HG03521 (cell line): Measurements from ENCODE around the gene FUT3.
A peak's percentile ranks its signal among the peaks of the same experiment; 100 is the strongest.

Experiments used
- ATAC-seq: cut with Tn5 transposase; IDR thresholded peaks from one replicate; pipeline ENCODE4 v1.9.1; 2021; ENCODE audit warnings: mild to moderate bottlenecking, moderate library complexity; ENCODE audit not compliant: unreplicated experiment

Gene FUT3

DNA sequence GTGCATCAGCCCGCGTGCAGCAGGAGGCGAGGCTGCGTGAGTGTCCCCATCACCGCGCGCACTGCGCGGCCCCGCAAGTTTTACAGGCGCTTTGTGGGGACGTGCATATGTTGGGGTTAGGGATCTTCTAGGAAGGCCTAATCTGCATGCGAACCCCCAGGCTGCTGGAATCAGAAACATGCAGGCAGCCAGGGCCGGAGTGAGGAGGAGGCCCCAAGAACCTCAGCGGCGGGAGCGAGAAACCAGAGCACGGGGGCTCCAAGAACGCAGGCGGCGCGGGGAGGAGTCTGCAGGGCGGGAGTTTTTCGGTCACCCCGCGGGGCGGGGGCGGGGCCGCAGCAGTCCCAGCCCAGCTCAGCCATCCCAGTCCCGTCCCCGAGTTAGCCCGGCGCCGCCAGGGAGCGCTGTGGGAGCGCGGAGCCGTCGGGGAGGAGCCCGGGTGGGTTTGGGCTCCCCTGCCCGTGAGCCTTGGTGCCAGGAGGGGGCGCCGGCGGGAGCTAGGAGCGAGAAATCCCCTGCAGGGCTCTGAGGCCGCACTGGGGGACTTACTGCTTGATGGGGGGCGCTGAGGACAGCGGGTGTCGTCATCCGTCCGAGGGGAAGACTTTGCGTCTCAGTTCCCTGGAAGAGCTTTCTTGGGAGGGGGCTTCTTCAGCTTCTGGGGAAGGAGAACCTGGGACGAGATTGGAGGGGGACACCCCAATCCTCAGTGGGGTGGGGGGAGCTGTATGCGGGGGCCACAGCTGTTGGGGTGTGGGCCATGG is 47.3 kb downstream of the FUT3 start:
- peak; percentile 61 for ATAC-seq

GRCh38 chr19:5803441-5803751 is 47.9 kb downstream of the FUT3 start:
- no peak for ATAC-seq

DNA sequence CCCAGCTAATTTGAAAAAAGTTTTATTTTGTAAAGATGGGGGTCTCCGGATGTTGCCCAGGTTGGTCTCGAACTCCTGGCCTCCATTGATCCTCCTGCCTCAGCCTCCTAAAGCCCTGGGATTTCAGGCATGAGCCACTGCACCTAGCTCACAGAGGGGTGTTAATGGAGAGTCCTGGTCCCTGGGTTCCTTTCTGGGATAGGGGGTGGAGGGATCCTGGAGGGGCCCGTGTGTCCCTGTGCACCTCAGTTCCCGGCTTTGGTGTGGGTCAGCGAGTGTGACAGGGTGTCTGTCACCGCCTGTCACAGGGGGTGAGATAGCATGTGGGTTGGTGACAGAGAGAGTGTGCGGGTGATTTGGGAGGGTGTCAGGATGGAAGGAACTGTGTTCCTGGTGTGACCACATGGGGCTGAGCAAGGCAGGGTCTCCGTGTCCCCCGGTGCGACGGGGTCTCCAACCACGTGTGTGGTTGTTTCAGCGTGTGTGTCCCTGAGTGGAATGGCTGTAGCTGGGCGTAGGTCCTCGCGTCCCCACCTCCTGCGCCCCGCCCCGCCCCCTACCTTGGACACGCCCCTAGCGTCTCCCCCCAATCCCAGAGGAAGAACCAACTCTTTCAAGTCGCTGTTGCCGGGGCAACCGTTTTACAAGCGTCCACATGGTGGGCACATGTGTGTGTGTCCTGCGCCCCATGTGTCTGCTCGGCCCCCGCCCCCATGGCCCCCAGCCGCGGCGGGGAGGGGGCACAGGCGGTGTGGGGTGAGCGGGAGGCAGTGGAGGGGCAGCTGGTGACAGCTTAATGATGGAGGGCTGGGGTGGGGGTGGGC is 49.2 kb downstream of the FUT3 start:
- ATAC-seq, result no peak

GRCh38 chr19:5800361-5801270 is 50.6 kb downstream of the FUT3 start:
- no peak for ATAC-seq

DNA sequence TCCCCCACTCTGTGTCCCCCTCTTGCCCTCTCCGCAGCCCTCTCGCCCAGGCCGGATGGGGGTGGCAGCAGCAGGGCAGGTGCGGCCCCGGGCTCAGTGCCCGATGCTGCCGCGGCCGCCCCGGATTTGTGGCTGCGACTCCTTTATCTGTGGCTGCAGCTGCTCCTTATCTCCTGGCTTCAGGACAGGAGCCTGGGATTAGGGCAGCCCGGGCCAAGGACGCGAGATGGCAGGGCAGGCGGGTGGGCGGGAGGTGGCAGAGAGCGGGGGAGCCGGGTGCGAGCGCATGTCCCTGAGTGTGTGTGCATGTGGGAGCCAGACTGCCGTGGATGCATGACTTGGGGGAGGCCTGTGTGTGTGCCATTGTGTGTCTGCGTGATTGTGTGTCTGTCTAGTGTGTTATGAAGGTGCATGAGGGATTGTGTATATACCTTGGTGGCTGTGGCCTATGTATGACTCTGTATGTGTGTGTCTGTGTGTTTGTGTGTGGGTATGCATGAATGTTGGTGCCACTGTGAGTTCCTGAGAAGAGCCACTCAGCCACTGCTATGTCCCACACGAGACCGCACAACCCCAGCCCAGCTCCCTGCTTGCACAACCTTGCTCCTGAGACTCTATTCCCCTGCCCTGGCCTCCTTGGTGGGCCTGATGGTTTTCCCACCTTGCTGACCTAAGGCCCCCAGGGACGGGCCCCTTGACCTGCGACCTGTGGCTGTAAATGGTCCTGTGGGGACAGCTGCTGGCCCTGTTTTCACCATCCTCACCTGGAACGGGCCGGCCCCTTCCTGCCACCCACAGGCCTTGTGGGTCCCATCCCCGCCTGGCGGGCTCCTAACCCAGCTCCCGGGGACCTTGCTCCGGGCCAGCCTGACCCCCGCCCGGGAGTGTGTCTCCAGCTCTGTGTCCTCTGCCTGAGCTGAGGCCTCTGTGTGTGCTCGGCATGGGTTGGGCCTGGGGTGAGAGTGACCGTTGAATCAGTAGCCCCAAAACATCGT is 51.7 kb downstream of the FUT3 start:
- no peak for ATAC-seq

- no peak for ATAC-seq
Measured at GRCh38 chr19:5798244-5798643, 53.0 kb downstream of the FUT3 start.

- ATAC-seq, result no peak
Measured at GRCh38 chr19:5795382-5795919, 55.8 kb downstream of the FUT3 start.

- ATAC-seq, result no peak
Measured at GRCh38 chr19:5793188-5793587, 58.1 kb downstream of the FUT3 start.
